ENCODE data around the gene MEGF9.

GRCh38 chr9:120662513-120662912, 51.8 kb downstream of the MEGF9 start:
- TF ChIP-seq KDM4B (CRISPR knock-in tag; IDR thresholded peaks at IDR 0.05) = no peak
- TF ChIP-seq, protein P1, sequence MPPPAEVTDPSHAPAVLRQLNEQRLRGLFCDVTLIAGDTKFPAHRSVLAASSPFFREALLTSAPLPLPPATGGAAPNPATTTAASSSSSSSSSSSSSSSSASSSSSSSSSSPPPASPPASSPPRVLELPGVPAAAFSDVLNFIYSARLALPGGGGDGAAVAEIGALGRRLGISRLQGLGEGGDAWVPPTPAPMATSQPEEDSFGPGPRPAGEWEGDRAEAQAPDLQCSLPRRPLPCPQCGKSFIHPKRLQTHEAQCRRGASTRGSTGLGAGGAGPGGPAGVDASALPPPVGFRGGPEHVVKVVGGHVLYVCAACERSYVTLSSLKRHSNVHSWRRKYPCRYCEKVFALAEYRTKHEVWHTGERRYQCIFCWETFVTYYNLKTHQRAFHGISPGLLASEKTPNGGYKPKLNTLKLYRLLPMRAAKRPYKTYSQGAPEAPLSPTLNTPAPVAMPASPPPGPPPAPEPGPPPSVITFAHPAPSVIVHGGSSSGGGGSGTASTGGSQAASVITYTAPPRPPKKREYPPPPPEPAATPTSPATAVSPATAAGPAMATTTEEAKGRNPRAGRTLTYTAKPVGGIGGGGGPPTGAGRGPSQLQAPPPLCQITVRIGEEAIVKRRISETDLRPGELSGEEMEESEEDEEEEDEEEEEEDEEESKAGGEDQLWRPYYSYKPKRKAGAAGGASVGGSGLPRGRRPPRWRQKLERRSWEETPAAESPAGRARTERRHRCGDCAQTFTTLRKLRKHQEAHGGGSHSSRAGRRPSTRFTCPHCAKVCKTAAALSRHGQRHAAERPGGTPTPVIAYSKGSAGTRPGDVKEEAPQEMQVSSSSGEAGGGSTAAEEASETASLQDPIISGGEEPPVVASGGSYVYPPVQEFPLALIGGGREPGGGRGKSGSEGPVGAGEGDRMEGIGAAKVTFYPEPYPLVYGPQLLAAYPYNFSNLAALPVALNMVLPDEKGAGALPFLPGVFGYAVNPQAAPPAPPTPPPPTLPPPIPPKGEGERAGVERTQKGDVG (CRISPR knock-in tag; IDR thresholded peaks at IDR 0.05; ENCODE audit: borderline replicate concordance) = no peak
- no peak for TF ChIP-seq KLF9 (CRISPR knock-in tag; IDR thresholded peaks at IDR 0.05; ENCODE audit: low read depth)
- TF ChIP-seq BHLHE40 (IDR thresholded peaks at IDR 0.05; ENCODE audit: low read length) = no peak
- TF ChIP-seq, protein P2, sequence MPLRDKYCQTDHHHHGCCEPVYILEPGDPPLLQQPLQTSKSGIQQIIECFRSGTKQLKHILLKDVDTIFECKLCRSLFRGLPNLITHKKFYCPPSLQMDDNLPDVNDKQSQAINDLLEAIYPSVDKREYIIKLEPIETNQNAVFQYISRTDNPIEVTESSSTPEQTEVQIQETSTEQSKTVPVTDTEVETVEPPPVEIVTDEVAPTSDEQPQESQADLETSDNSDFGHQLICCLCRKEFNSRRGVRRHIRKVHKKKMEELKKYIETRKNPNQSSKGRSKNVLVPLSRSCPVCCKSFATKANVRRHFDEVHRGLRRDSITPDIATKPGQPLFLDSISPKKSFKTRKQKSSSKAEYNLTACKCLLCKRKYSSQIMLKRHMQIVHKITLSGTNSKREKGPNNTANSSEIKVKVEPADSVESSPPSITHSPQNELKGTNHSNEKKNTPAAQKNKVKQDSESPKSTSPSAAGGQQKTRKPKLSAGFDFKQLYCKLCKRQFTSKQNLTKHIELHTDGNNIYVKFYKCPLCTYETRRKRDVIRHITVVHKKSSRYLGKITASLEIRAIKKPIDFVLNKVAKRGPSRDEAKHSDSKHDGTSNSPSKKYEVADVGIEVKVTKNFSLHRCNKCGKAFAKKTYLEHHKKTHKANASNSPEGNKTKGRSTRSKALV (CRISPR knock-in tag; IDR thresholded peaks at IDR 0.05) = no peak
- TF ChIP-seq MAX (IDR thresholded peaks at IDR 0.05) = no peak
- TF ChIP-seq TP53 (CRISPR knock-in tag; conservative IDR thresholded peaks at IDR 0.05) = no peak
- TF ChIP-seq ZNF383 (CRISPR knock-in tag; IDR thresholded peaks at IDR 0.05; ENCODE audit: borderline replicate concordance) = no peak
